Activated CD8-positive, alpha-beta T cell treated with anti-CD3 and anti-CD28 coated beads for 36 hours (primary cell): Measurements from ENCODE around the gene PKIG. TPM values are rescaled to one million over a fixed set of nuclear protein-coding genes. Genes with fewer than 3 reads are reported as not detected.

Experiments used
- ATAC-seq: fragments of 200-7000 bp; cut with Tn5 transposase; one replicate; pipeline ENCODE4 v1.10.0; 2021; ENCODE audit warnings: mild to moderate bottlenecking, moderate library complexity
- CTCF ChIA-PET: fragments of 350-600 bp; sonication (Branson Sonifier 250); formaldehyde crosslinking; loops from one replicate; lab custom pipeline; 2021; ENCODE audit warnings: antibody characterized with exemption; lab: Charles Lee
- POLR2A ChIA-PET: fragments of 350-600 bp; sonication (Branson Sonifier 250); formaldehyde crosslinking; loops from one replicate; lab custom pipeline; 2021; ENCODE audit warnings: antibody characterized with exemption; lab: Charles Lee
- DNase-seq: peaks from one replicate; pipeline ENCODE4 v3.0.0-alpha.2; 2020
- H3K27ac Mint-ChIP-seq: one replicate; pipeline ENCODE4 v1.8.0; 2021; ENCODE audit warnings: mild to moderate bottlenecking, mixed read lengths
- H3K27me3 Mint-ChIP-seq: one replicate; pipeline ENCODE4 v1.8.0; 2021; ENCODE audit warnings: mixed read lengths
- H3K36me3 Mint-ChIP-seq: one replicate; pipeline ENCODE4 v1.8.0; 2021; ENCODE audit warnings: low read depth, mixed read lengths
- H3K4me1 Mint-ChIP-seq: one replicate; pipeline ENCODE4 v1.8.0; 2021; ENCODE audit warnings: low read depth, mixed read lengths
- H3K4me3 Mint-ChIP-seq: one replicate; pipeline ENCODE4 v1.8.0; 2021; ENCODE audit warnings: mild to moderate bottlenecking, moderate library complexity, mixed read lengths
- H3K9me3 Mint-ChIP-seq: one replicate; pipeline ENCODE4 v1.8.0; 2021; ENCODE audit warnings: mixed read lengths
- intact Hi-C: fragments of 100-400 bp; cut with micrococcal nuclease; formaldehyde crosslinking; loops from one replicate; pipeline ENCODE4 v1.10.0; 2022
- total RNA-seq, 2 experiments: library from RNA; stranded (reverse); gene quantifications; one replicate each; pipeline ENCODE4 v1.2.3, GENCODE V29; 2021
- TF ChIP-seq, protein P1 (sequence below): fragments of 200-600 bp; IDR thresholded peaks from one replicate; pipeline ENCODE4 v1.8.0; 2022; ENCODE audit warnings: antibody characterized with exemption, mild to moderate bottlenecking

The PKIG gene
- total RNA-seq, 2 experiments from 2014 or later, result 4.8 TPM

GRCh38 chr20:44662261-44662660, 79.9 kb downstream of the PKIG start:
- intact Hi-C loops, result no loop called here
- TF ChIP-seq, protein P1, sequence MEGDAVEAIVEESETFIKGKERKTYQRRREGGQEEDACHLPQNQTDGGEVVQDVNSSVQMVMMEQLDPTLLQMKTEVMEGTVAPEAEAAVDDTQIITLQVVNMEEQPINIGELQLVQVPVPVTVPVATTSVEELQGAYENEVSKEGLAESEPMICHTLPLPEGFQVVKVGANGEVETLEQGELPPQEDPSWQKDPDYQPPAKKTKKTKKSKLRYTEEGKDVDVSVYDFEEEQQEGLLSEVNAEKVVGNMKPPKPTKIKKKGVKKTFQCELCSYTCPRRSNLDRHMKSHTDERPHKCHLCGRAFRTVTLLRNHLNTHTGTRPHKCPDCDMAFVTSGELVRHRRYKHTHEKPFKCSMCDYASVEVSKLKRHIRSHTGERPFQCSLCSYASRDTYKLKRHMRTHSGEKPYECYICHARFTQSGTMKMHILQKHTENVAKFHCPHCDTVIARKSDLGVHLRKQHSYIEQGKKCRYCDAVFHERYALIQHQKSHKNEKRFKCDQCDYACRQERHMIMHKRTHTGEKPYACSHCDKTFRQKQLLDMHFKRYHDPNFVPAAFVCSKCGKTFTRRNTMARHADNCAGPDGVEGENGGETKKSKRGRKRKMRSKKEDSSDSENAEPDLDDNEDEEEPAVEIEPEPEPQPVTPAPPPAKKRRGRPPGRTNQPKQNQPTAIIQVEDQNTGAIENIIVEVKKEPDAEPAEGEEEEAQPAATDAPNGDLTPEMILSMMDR, result no peak
- ChIA-PET CTCF (no interaction called here), POLR2A (interaction anchor here (1.2 kb wide), 1 partner anchor 9 kb away, joined by 3 read pairs; no protein-coding TSS in a partner anchor)
- no peak overlapping the region for H3K27ac Mint-ChIP-seq
- peaks cover 6% of the 10 kb centered on the region for H3K36me3 Mint-ChIP-seq
- H3K4me1 Mint-ChIP-seq, result peaks cover 12% of the 10 kb centered on the region
- no peaks in the 10 kb centered on the region for H3K27me3 Mint-ChIP-seq
- ATAC-seq (no peak), DNase-seq (no peak)
- H3K4me3 Mint-ChIP-seq, result no peak overlapping the region
- H3K9me3 Mint-ChIP-seq, result no peaks in the 10 kb centered on the region

DNA sequence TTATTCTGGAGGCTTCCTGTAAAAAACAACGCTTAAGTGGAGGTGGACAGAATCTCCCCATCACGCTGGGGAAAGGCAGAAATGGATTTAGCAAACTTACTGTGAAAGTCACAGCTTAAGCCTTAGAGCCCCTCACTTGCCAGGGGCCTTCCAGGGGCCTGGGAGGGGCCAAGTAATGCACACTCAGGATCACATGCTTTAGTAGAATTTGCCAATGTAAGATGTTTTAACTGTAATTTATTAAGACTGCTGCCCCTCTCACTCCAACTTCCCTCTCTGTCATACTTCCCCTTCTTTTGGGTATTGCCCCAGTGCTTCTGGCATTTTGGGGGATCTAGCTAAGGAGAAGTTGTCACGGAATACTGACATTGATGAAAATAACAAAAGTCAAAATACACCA, 81.8 kb downstream of the PKIG start:
- H3K27me3 Mint-ChIP-seq, result no peaks in the 10 kb centered on the region
- DNase-seq (no peak), ATAC-seq (no peak)
- intact Hi-C loops, result no loop called here
- H3K27ac Mint-ChIP-seq, result no peak overlapping the region
- TF ChIP-seq, protein P1, result no peak
- no peaks in the 10 kb centered on the region for H3K9me3 Mint-ChIP-seq
- POLR2A ChIA-PET, result no interaction called here
- no peak overlapping the region for H3K4me3 Mint-ChIP-seq
- peaks cover 12% of the 10 kb centered on the region for H3K4me1 Mint-ChIP-seq
- CTCF ChIA-PET, result interaction anchor here (2.0 kb wide), 1 partner anchor 20 kb away, joined by 15 read pairs; no protein-coding TSS in a partner anchor
- peaks cover 4% of the 10 kb centered on the region for H3K36me3 Mint-ChIP-seq

DNA sequence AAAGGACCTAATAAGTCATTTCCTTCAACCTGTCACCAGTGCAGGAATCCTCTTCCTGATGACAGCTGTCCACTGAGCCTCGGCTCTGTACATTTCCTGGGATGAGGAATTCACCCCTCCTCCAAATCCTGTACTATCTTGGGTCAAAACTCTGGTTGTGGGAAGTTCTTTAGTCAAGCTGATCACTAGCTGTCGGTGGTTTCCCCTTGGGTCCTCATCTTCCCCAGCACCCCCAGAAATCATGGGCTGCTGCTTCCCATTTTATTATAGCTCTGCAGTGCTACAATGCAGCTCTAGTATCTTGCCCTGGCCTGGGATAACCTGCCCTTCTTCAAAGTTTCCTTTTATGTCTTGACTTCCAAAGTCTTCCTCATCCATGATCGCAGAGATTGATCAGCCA, 83.7 kb downstream of the PKIG start:
- TF ChIP-seq, protein P1, result no peak
- Mint-ChIP-seq H3K9me3 (no peaks in the 10 kb centered on the region), H3K4me1 (peaks cover 25% of the 10 kb centered on the region), H3K27ac (no peak overlapping the region), H3K36me3 (peaks cover 3% of the 10 kb centered on the region), H3K27me3 (no peaks in the 10 kb centered on the region), H3K4me3 (no peak overlapping the region)
- intact Hi-C loops, result no loop called here
- no peak for DNase-seq
- CTCF ChIA-PET, result interaction anchor here (0.9 to 3.8 kb wide), 3 partner anchors 18 to 67 kb away, joined by 3 to 40 read pairs (median 3); no protein-coding TSS in a partner anchor
- ATAC-seq, result no peak
- POLR2A ChIA-PET, result no interaction called here

Other genes with a start within 250 kb of the PKIG start
- gene R3HDML, start 245.5 kb upstream of the PKIG start, total RNA-seq, result not detected
- gene HNF4A, start 226.9 kb upstream of the PKIG start, total RNA-seq, result not detected
- 10 to 100 TPM; 15.2 to 19.5 TPM for gene TTPAL, start 106.7 kb upstream of the PKIG start, total RNA-seq
- gene SERINC3, start 60.5 kb upstream of the PKIG start, total RNA-seq, result 10 to 100 TPM; 43.1 to 44.6 TPM
- gene ADA, start 69.1 kb downstream of the PKIG start, total RNA-seq, result 10 to 100 TPM; 32.8 to 36.7 TPM
- not detected for gene CCN5, start 132.8 kb downstream of the PKIG start, total RNA-seq
- under 1 TPM; 0.25 to 0.29 TPM for gene KCNK15, start 163.3 kb downstream of the PKIG start, total RNA-seq
- not detected for gene RIMS4, start 228.0 kb downstream of the PKIG start, total RNA-seq